ENCODE measurements around the gene LARGE1. TPM values are rescaled to one million over a fixed set of nuclear protein-coding genes. Genes with fewer than 3 reads are reported as not detected.

Gene LARGE1
- total RNA-seq, 1 experiment from 2014 or later: 5.2 TPM

DNA sequence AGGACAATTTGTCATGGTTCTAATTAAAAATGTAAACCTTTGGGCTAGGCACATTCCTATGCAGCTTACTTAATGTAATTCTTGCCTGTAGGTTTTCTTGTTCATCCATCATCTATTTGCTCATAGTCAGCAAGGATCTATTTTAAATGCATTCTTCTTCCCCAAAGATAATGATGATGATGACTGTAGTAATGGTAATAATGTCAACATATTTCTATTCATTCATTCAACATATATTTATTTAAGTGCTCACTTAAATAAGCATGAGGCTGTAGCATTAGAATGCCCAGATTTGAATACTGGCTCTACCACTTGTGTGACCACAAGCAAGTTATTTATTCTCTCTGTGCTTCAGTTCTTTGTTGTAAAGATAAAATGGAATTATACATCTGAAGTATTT lies 692.5 kb downstream of the LARGE1 start:
- ChIA-PET POLR2A (interaction anchor here (1.1 kb wide), 1 partner anchor 14 kb away, joined by 3 read pairs; no protein-coding TSS in a partner anchor), CTCF (interaction anchor here (0.6 to 2.1 kb wide), 5 partner anchors 10 to 226 kb away, joined by 3 to 11 read pairs (median 3); no protein-coding TSS in a partner anchor)
- DNase-seq (ENCODE audit: unreplicated experiment): no peak
- peaks cover 27% of the 10 kb centered on the region for H3K9me3 Mint-ChIP-seq (ENCODE audit: unreplicated experiment)
- no peak overlapping the region for H3K27ac Mint-ChIP-seq (ENCODE audit: low read depth, unreplicated experiment)
- H3K27me3 Mint-ChIP-seq (ENCODE audit: insufficient read depth, unreplicated experiment): no peaks in the 10 kb centered on the region
- BruUV-seq (replicated peaks): no TSS peak
- TF ChIP-seq, protein P1, sequence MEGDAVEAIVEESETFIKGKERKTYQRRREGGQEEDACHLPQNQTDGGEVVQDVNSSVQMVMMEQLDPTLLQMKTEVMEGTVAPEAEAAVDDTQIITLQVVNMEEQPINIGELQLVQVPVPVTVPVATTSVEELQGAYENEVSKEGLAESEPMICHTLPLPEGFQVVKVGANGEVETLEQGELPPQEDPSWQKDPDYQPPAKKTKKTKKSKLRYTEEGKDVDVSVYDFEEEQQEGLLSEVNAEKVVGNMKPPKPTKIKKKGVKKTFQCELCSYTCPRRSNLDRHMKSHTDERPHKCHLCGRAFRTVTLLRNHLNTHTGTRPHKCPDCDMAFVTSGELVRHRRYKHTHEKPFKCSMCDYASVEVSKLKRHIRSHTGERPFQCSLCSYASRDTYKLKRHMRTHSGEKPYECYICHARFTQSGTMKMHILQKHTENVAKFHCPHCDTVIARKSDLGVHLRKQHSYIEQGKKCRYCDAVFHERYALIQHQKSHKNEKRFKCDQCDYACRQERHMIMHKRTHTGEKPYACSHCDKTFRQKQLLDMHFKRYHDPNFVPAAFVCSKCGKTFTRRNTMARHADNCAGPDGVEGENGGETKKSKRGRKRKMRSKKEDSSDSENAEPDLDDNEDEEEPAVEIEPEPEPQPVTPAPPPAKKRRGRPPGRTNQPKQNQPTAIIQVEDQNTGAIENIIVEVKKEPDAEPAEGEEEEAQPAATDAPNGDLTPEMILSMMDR (IDR thresholded peaks at IDR 0.05; ENCODE audit: unreplicated experiment): no peak
- intact Hi-C loops (cut with micrococcal nuclease): no loop called here
- H3K4me1 Mint-ChIP-seq (ENCODE audit: insufficient read depth, unreplicated experiment): no peaks in the 10 kb centered on the region
- no peaks in the 10 kb centered on the region for H3K36me3 Mint-ChIP-seq (ENCODE audit: insufficient read depth, unreplicated experiment)
- H3K4me3 Mint-ChIP-seq (ENCODE audit: unreplicated experiment): no peak overlapping the region

- TF ChIP-seq, protein P1 (IDR thresholded peaks at IDR 0.05; ENCODE audit: unreplicated experiment): no peak
- Mint-ChIP-seq H3K4me1 (ENCODE audit: insufficient read depth, unreplicated experiment) (peaks cover 8% of the 10 kb centered on the region), H3K9me3 (ENCODE audit: unreplicated experiment) (peaks cover 13% of the 10 kb centered on the region), H3K27me3 (ENCODE audit: insufficient read depth, unreplicated experiment) (no peaks in the 10 kb centered on the region), H3K27ac (ENCODE audit: low read depth, unreplicated experiment) (no peak overlapping the region), H3K4me3 (ENCODE audit: unreplicated experiment) (no peak overlapping the region), H3K36me3 (ENCODE audit: insufficient read depth, unreplicated experiment) (no peaks in the 10 kb centered on the region)
- ChIA-PET CTCF (interaction anchor here (0.6 to 2.1 kb wide), 3 partner anchors 16 to 511 kb away, joined by 3 to 10 read pairs (median 3); no protein-coding TSS in a partner anchor), POLR2A (no interaction called here)
- no peak for DNase-seq (ENCODE audit: unreplicated experiment)
- intact Hi-C loops (cut with micrococcal nuclease): no loop called here
- BruUV-seq (replicated peaks): no TSS peak
Observed at GRCh38 chr22:33224841-33225240, 695.4 kb downstream of the LARGE1 start.

Small RNA genes within 50 kb of the gene (microRNA-seq; reads per million reads assigned to microRNA genes)
- not detected for gene MIR4764

All from MCF 10A (cell line).